CD4-positive, alpha-beta T cell treated with Interleukin-15 for 1 hour (primary cell): ENCODE measurements around the gene LYZL4.

Source experiments
- DNase-seq: peaks from one replicate; pipeline ENCODE4 v3.0.0-alpha.2; 2020

Gene LYZL4

DNA sequence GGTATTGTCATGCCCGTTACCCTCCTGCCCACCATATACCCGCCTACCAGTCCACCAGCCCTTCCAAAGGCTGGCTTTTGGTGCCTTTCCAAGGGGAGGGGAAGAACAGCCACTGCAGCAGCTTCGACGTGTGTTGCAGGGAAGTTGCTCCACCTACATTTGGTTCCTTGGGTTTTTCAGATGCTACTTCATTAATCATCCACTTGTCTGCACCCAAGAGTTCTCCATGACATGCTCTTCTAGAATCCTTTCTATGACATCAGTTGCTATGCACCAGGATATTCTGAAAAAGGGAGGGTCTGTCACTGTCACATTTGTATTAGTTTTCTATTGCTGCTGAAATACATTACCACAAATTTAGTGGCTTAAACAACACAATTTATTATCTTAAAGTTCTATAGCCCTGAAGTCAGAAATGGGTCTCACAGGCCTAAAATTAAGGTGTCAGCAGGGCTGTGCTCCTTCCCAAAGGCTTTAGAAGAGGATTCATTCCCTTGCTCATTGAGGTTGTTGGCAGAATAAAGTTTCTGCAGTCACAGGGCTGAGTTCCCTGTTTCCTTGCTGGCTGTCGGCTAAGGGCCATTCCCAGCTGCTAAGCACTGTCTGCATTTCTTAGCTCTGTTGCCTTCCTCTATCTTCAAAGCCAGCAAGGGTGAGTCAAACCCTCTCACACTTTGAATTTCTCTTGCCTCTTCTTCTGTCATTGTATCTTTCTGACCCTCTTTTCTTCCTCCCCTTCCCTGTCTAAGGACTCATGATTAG is at the start of gene LYZL4:
LYZL4 (minus strand) TSS at position 241 of the 762 bp plus-strand sequence. CDS start 3,359 bp downstream, outside the sequence.
- DNase-seq: no peak

DNA sequence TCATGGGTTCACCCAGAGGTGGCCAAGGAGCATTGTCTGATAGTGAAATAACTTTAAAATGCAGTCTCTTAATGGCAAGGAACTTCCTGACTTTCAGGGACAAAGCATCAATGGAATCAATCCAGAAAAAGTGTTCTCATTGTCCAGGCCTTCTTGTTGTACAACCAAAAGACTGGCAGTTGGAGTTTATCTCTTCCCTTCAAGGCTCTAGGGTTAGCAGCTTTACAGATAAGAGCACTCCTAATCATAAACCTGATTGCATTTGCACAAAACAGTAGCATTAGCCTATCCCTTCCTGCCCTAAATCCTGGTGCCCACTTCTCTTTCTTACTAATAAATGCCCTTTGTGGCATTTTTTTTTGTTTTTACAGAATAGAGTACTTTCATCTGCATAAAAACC is 48.7 kb upstream of the LYZL4 start:
- DNase-seq: no peak

DNA sequence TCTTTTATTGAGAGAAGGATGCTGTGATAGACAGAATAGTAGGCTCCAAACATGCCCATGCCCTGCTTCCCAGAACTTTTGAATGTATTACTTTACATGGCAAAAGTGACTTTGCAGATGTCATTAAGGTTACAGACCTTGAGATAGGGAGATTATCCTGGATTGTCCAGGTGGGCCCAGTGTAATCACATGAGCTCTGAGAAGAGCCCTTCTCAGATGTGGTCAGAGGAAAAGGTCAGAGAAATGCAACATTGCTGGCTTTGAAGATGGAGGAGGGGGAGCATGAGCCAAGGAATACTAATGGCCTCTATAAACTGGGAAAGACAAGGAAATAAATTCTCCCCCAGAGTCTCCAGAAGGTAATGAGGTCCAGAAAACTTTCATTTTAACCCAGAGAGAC is 45.8 kb upstream of the LYZL4 start:
- no peak for DNase-seq

DNA sequence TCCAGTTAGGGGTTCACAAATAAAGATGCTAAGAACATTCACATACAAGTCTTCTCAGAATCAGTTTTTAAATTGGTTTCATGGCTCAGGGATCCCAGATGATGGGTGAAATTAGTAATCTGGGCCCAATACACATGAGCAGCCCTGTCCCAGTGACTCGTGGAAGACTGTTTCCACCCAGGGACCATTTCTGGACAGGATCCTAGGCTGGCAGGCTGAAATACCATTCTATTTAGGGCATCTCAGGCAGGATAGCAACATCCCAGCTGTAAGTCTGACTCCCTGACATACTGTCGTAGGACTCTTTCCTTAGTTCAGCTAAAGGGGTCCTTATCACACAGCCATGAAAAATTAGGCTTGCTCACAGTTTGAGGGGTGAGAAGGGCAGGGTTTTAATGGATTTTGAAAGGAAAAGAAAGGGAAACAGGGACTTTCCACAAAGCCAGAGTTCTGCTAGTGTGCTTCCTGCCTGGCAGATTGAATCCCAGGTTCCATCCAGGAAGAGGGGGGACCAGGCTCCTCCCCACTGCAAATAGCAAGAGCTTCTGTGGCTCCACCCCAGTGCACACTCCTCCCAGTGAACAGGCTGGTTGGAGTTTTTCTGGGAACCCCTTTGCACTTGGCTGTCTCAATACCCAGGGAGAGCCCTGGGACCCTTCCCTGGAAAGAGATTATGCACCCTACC is 41.3 kb upstream of the LYZL4 start:
- DNase-seq: no peak

GRCh38 chr3:42451116-42451515 is 40.7 kb upstream of the LYZL4 start:
- DNase-seq: no peak

- DNase-seq: no peak
Measured at GRCh38 chr3:42450567-42450966, 40.2 kb upstream of the LYZL4 start.

DNA sequence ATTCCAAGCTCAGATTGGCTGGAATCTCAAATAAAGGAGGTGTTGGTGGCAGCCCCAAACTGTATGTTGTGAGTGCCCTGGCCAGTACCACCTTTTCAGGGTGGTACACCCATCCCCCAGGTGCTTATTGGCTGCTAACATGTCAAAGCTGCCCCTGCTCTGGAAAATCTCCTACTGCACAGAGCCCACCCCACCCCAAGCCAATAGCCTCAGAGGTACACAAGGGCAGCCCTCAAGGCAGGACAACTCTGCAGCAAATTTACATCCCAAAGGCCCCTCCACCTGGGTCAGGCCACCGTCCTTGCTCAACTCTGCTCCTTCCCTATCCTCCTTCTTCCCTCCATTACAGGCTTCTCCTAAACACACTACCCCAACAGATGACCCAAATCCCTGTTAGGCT is 37.1 kb upstream of the LYZL4 start:
- no peak for DNase-seq

DNA sequence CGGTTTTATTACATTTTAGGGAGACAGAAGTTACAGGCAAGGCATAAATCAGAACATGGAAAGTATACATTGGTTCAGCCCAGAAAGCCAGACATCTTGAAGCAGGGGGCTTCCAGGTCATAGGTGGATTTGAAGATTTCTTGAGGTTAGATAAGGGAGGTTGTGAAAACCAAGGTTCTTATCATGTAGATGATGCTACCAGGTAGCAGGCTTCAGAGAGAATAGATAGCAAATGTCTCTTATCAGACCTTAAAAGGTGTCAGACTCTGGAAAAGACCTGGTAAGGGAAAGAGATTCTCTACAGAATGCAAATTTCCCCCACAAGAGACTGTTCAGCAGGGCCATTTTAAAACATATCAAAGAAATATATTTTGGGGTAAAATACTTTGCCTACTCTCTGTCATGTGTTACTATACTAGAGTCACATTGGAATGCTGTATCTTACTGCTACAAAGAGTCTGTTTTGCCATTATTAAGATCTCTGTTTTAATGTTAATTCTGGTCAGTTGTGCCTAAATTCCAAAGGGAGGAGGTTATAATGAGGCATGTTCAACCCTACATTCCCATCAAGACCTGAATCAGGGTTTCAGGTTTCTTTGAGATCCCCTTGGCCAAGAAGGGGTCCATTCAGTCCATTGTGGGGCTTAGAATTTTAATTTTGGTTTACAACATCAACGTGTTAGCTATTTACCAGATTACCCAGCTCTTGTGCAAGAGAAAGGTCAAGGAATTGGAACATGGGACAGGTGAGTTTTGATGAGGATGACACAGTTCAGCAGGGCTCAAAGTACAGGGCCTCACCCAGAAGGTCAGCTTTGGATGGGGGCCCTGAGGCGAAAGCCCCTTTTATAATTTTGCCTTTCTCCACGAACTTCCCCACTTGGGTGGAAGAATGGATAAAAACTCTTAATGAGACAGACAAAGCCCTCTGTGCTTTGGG is 36.0 kb upstream of the LYZL4 start:
- DNase-seq: no peak

DNA sequence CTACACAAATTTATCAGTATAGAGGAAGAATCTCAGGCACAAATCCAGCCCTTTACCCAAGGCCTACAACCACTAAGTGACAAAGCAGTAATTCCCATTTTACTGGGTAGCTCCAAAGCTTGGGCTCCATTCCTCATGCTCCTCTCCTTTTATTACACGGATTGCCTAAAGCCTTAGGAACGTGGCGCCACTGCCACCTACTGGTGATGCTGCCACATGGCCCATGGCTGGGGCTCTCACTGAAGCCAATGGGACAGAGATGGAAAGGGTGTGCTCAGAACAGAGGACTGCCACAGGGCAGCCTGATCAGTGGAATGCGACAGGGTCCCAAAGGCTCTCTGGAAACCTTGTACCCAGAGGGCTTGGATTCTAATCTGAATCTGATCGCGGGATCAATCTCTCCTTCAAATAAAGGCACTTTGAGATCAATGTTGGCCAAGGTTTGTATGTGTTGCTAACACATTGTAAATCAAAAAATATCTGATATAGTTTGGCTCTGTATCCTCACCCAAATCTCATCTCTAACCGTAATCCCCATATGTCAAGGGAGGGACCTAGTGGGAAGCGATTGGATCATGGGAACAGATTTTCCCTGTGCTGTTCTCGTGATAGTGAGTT is 33.5 kb upstream of the LYZL4 start:
- peak; percentile 65 for DNase-seq

GRCh38 chr3:42443292-42443691 is 32.9 kb upstream of the LYZL4 start:
- no peak for DNase-seq

DNA sequence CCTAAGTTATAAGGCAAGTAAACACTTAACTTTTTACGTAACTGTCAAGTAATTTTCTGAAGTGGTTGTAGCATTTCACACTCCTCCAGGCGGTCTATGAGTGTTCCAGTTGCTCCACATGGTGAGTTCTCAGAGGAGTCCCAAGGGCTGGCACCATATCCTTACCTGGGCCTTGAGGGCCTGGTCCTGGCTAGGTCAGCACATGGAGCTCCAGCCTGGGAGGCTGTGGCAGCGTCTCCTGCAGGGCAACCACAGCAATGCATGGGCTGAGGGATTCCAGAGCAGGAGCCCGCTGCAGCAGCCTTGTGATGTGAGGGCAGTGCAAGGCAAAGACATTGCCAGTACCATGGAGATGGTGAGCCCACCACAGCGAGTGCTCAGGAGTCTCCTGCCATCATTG is 32.2 kb upstream of the LYZL4 start:
- no peak for DNase-seq

DNA sequence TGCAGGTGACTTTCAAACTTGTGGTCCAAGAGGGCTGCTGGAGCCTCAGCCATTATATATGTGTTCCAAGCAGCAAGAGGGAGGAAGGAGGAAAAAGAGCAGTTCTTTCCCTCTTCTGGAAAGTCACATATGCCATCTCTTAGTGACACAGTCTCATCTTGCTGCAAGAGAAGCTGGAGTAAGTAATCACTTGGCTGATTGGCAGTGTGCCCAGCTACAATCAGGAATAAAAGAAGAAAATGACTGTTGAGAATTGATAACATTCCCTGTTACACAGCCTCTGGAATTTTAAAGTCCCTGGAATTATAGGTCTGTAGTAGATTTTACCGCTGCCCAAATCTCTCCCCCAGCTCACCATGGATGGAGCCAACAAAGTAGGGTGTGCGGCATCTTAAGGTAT is 31.4 kb upstream of the LYZL4 start:
- no peak for DNase-seq

GRCh38 chr3:42440924-42441323 is 30.5 kb upstream of the LYZL4 start:
- DNase-seq: no peak

DNA sequence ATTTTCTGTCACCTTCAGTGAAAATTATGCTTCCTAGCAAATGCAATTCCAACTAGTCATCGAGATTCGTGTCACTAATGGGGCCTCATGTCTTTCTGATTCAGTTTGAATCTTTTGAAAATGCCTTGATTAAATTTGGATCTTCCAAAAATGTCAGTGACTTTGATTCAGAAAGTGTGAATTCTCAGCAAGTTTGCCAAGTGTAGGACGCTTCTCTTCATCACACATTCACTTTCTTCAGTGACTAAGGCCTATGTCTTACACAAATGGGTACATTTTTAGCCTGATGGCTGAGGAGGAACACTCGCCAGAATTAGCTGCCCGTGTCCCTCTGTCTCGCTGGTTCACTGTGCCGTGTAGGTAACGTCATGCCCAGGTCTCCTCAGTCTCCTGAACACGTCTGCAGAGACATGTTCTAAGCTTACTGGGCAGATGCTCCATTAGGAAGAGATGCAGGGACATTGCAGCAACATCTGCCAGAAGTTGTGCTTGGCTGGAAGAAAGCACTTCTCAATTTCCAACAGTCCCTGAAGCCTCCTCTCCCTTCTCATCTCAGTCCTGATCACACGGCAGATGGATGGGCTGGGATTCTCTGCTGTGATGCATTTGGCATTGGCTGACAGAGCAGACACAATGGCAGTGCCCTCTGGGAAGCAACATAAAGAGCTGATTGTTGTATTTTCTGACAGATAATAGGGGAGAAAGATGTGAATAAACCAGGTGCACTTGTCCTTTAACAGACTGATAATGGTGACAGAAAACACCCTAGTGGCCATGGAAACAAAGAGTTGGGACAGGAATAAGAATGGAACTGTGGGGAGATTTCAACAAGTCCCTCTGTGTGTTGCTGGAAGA is 29.1 kb upstream of the LYZL4 start:
- no peak for DNase-seq

- no peak for DNase-seq
Measured at GRCh38 chr3:42438758-42439157, 28.3 kb upstream of the LYZL4 start.

DNA sequence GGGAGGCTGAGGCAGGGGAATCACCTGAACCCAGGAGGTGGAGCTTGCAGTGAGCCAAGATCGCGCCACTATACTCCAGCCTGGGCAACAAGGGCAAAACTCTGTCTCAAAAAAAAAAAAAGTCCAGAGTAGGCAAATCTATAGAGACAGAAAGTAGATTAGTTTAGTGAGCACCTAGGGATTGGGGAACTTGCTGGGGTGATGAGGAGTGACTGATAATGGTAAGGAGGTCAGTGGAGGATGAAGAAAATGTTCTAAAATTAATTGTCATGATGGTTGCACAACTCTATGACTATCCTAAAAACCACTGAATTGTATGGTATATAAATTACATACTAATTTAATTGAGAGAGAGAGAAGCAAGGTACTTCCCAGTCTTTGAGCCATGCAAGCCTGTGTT is 27.8 kb upstream of the LYZL4 start:
- DNase-seq: no peak

GRCh38 chr3:42434777-42435380 is 24.5 kb upstream of the LYZL4 start:
- no peak for DNase-seq

DNA sequence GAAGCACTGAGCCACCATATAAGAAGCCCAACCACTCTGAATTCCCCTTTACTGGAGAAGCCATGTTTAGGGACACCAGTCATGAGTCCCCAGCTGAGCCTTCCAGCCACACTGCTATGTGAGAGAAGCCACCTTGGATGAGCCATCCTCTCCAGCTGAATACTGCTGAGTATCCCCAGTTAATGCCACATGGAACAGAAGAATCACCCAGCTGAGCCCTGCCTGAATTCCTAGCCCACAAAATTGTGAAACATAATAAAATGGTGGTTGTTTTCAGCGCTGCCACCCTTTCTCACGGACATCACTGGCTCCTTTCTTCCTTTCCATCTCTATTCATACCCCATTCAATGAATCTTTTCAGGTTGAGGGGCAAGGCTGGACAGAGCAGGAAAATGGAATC is 22.1 kb upstream of the LYZL4 start:
- no peak for DNase-seq

GRCh38 chr3:42430781-42431532 is 20.5 kb upstream of the LYZL4 start:
- DNase-seq: no peak

DNA sequence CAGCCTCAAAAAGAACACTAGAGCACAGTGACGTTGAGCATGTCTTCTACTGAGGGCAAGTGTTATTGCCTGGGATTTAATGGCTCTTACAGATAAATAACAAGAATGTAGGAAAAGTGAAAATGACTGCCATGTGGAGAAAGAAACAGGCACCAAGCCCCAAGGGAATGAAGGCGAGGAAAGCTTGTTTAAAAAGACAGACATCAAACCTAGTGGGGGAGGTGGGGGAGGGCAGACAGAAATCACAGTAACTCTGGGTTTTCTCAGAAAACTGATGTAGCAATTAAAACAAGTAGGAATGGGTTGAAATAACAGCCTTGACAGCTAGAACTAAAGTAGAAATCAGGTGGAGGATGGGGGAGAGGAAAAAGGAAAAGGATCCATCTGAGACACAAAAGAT is 18.4 kb upstream of the LYZL4 start:
- no peak for DNase-seq
